ENCODE data around the gene SLC35C1. TPM values are rescaled to one million over a fixed set of nuclear protein-coding genes. Genes with fewer than 3 reads are reported as not detected.

SLC35C1 gene
- total and polyA plus RNA-seq, 2 donors (not counting 1 experiment from before 2014, with no cell fraction given): 4.4 to 12.5 TPM

DNA sequence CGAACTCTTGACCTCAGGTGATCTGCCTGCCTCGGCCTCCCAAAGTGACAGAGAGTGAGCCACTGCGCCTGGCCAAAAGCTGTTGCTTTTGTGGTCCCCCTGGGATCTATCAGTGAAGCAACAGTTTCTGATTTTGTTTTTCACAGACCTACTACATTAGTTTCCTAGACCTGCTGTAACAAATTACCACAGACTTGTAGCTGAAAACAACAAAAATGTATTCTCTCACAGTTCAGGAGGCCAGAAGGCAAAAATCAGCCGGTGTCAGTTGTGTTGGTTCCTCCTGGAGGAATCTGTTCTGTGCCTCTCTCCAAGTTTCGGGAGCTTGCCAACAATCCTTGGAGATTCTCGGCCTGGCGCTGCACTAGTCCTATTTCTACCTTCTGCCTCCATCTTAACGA lies 8.5 kb upstream of the SLC35C1 start:
- no peaks in the 10 kb centered on the region for H3K4me1 Mint-ChIP-seq

More for the DNA sequence above, 8.5 kb upstream of the SLC35C1 start:
- Mint-ChIP-seq H3K4me3 (no peak overlapping the region), H3K27ac (no peak overlapping the region), H3K27me3 (peaks cover 3% of the 10 kb centered on the region), H3K9me3 (ENCODE audit: insufficient read depth) (no peaks in the 10 kb centered on the region)
- H4K20me1 ChIP-seq (ENCODE audit: control insufficient read depth, insufficient read depth, low read length, poor library complexity, severe bottlenecking): no peaks in the 10 kb centered on the region
- H3K4me1 ChIP-seq (ENCODE audit: control insufficient read depth in 2 of 2, insufficient read depth in 2 of 2, low read length in 2 of 2): no peaks in the 10 kb centered on the region
- 98% methylated on average over 8 of the region's 8 CpGs for WGBS (ENCODE audit: insufficient coverage)
- H3K27me3 ChIP-seq (replicated peaks in 1 of 4; ENCODE audit: control extremely low read depth in 1 of 4, control insufficient read depth in 3 of 4, insufficient read depth in 4 of 4, low read length in 3 of 4): peaks cover 0 to 4% (median 1%) of the 10 kb centered on the region in 4 experiments
- no peak overlapping the region for H3K27ac ChIP-seq (ENCODE audit: low read length in 2 of 2)
- H3K9me3 ChIP-seq (ENCODE audit: control extremely low read depth in 1 of 3, control insufficient read depth in 2 of 3, insufficient read depth in 1 of 3, low read length in 2 of 3): peaks cover 0 to 10% (median 0%) of the 10 kb centered on the region in 3 donors
- CTCF ChIA-PET: interaction anchor here (0.7 to 3.1 kb wide), 2 partner anchors 25 to 80 kb away, joined by 4 to 11 read pairs; no protein-coding TSS in a partner anchor
- TF ChIP-seq EZH2 (IDR thresholded peaks at IDR 0.05; ENCODE audit: borderline replicate concordance, insufficient read depth, low read depth, low read length, poor library complexity, severe bottlenecking) (no peak), CTCF (IDR thresholded peaks at IDR 0.05) (no peak)
- H2AFZ ChIP-seq (ENCODE audit: insufficient read depth, low read depth, low read length, poor library complexity, severe bottlenecking): no peak overlapping the region
- POLR2A ChIA-PET: no interaction called here
- no peaks in the 10 kb centered on the region for H3K36me3 ChIP-seq (replicated peaks in 1 of 2; ENCODE audit: control extremely low read depth in 1 of 2, control insufficient read depth in 1 of 2, extremely low read depth in 1 of 2, insufficient read depth in 2 of 2, low read length in 1 of 2)
- no peak for DNase-seq
- H3K4me3 ChIP-seq (ENCODE audit: control extremely low read depth in 1 of 5, extremely low read depth in 1 of 5, insufficient read depth in 1 of 5, low read depth in 2 of 5, low read length in 4 of 5): no peak overlapping the region
- ATAC-seq (ENCODE audit: low read depth): no peak
- H3K79me2 ChIP-seq (ENCODE audit: control insufficient read depth, insufficient read depth, low read length): no peaks in the 10 kb centered on the region
- H3K9ac ChIP-seq (ENCODE audit: low read length): no peak overlapping the region
- H3K4me2 ChIP-seq (replicated peaks; ENCODE audit: low read depth, low read length, poor library complexity, severe bottlenecking): no peak overlapping the region
- intact Hi-C loops (cut with micrococcal nuclease): no loop called here

Measured in B cell (primary cell).